ENCODE measurements around the gene TMEM184A.

DNA sequence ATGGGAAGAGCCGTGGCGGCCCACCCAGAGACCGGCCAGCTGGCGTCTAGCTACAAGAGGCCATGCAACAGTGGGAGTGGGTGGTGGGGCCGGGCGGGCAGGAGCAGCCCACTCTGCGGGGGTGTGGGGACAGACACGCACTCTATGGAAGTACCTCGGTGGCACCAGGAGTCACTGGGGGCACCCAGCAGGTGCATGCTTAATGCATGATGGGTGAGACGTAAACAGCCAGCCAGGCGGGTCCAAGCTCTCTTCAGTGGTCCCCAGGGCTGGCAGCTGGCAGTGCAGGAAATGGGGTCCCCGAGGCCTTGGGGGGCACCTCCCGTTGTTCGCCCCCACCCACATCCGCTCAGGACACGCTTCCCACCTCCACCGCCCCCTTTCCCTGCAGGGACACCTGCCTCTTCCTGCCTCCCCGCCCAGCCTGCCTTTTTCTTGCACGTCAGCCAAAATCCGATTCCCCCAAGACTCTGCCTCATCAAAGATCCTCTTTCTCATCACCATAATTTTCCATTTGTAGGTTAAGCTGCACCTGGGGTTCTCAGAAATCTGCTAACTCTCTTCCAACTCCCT is 36.4 kb upstream of the TMEM184A start:
- no peak for TF ChIP-seq POLR2A (IDR thresholded peaks at IDR 0.05)
- TF ChIP-seq, protein P1, sequence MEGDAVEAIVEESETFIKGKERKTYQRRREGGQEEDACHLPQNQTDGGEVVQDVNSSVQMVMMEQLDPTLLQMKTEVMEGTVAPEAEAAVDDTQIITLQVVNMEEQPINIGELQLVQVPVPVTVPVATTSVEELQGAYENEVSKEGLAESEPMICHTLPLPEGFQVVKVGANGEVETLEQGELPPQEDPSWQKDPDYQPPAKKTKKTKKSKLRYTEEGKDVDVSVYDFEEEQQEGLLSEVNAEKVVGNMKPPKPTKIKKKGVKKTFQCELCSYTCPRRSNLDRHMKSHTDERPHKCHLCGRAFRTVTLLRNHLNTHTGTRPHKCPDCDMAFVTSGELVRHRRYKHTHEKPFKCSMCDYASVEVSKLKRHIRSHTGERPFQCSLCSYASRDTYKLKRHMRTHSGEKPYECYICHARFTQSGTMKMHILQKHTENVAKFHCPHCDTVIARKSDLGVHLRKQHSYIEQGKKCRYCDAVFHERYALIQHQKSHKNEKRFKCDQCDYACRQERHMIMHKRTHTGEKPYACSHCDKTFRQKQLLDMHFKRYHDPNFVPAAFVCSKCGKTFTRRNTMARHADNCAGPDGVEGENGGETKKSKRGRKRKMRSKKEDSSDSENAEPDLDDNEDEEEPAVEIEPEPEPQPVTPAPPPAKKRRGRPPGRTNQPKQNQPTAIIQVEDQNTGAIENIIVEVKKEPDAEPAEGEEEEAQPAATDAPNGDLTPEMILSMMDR (IDR thresholded peaks at IDR 0.05) = no peak

Measured in uterus (tissue), 2 donors.